Smooth muscle cell (in vitro differentiated cells): Measurements from ENCODE around the gene DTX4. TPM values are rescaled to one million over a fixed set of nuclear protein-coding genes. Genes with fewer than 3 reads are reported as not detected.

Experiments
- DNase-seq: peaks from one replicate; lab custom pipeline; 2025; ENCODE audit not compliant: unreplicated experiment; lab: John Stamatoyannopoulos, UW
- H2AFZ ChIP-seq: fragments of 200-600 bp; sonication (generic); 2 replicates; pipeline ENCODE4 v1.6.0; 2016; ENCODE audit warnings: antibody characterized with exemption, low read depth, mild to moderate bottlenecking
- H3F3A ChIP-seq: fragments of 200-600 bp; sonication (generic); 2 replicates; pipeline ENCODE4 v1.6.0; 2017; ENCODE audit warnings: antibody characterized with exemption, low read depth
- H3K27ac ChIP-seq: fragments of 200-600 bp; sonication (generic); 2 replicates; pipeline ENCODE4 v1.5.1; 2016; ENCODE audit warnings: low read depth, mild to moderate bottlenecking
- H3K27me3 ChIP-seq: fragments of 200-600 bp; sonication (generic); 2 replicates; pipeline ENCODE4 v1.6.1; 2016; ENCODE audit warnings: low read depth, mild to moderate bottlenecking
- H3K36me3 ChIP-seq: fragments of 200-600 bp; sonication (generic); 2 replicates; pipeline ENCODE4 v1.5.1; 2016; ENCODE audit warnings: low read depth
- H3K4me1 ChIP-seq: fragments of 200-600 bp; sonication (generic); 2 replicates; pipeline ENCODE4 v1.5.1; 2016; ENCODE audit warnings: low read depth
- H3K4me2 ChIP-seq: fragments of 200-600 bp; sonication (generic); 2 replicates; pipeline ENCODE4 v1.6.0; 2016; ENCODE audit warnings: mild to moderate bottlenecking
- H3K4me3 ChIP-seq: fragments of 200-600 bp; sonication (generic); 2 replicates; pipeline ENCODE4 v1.5.1; 2016; ENCODE audit warnings: mild to moderate bottlenecking
- H3K79me2 ChIP-seq: fragments of 200-600 bp; sonication (generic); 2 replicates; pipeline ENCODE4 v1.6.0; 2016; ENCODE audit warnings: low read depth, mild to moderate bottlenecking
- H3K9ac ChIP-seq: fragments of 200-600 bp; sonication (generic); 2 replicates; pipeline ENCODE4 v1.6.0; 2016; ENCODE audit warnings: low read depth
- H3K9me3 ChIP-seq: fragments of 200-600 bp; sonication (generic); replicated peaks from 2 replicates; pipeline ENCODE4 v1.5.1; 2016; ENCODE audit warnings: low read depth
- H4K20me1 ChIP-seq: fragments of 200-600 bp; sonication (generic); 2 replicates; pipeline ENCODE4 v1.6.0; 2016; ENCODE audit warnings: low read depth
- CTCF ChIP-seq: fragments of 200-600 bp; sonication (generic); IDR thresholded peaks from 2 replicates; pipeline ENCODE4 v1.5.1; 2017; ENCODE audit warnings: borderline replicate concordance, mild to moderate bottlenecking, antibody characterized with exemption; ENCODE audit not compliant: insufficient read depth, poor library complexity, severe bottlenecking
- WGBS: methylation state at CpG from one replicate; pipeline ENCODE4 v1.1.7; 2016; ENCODE audit warnings: low lambda C conversion rate; 5-methylcytosine and 5-hydroxymethylcytosine counted together
- polyA plus RNA-seq: library from polyadenylated mRNA; unstranded; fragments of >200 nt; fragmentation: Nextera tagmentation; extraction: Ambion mirVana; gene quantifications from 2 replicates; pipeline ENCODE4 v1.2.1, GENCODE V29; 2016
- total RNA-seq: library from RNA; depleted of rRNA; stranded (reverse); fragments of >200 nt; gene quantifications from 2 replicates; pipeline ENCODE4 v1.2.3, GENCODE V29; 2014

The DTX4 gene
- total and polyA plus RNA-seq, 2 experiments from 2014 or later: 10.2 to 13.0 TPM

- no peak for TF ChIP-seq CTCF
Observed at GRCh38 chr11:59218893-59219292, 47.0 kb downstream of the DTX4 start.

GRCh38 chr11:59219836-59220235 lies 47.9 kb downstream of the DTX4 start:
- Histone ChIP-seq H3K79me2 (no peaks in the 10 kb centered on the region), H3K27ac (no peak overlapping the region), H3K9me3 (no peaks in the 10 kb centered on the region), H4K20me1 (no peaks in the 10 kb centered on the region), H3K4me1 (no peaks in the 10 kb centered on the region), H3F3A (peaks cover 4% of the 10 kb centered on the region), H3K36me3 (no peaks in the 10 kb centered on the region), H3K4me3 (no peak overlapping the region), H3K27me3 (no peaks in the 10 kb centered on the region), H2AFZ (no peak overlapping the region), H3K4me2 (no peak overlapping the region), H3K9ac (no peak overlapping the region)
- TF ChIP-seq CTCF: no peak
- 82% methylated on average over 4 of the region's 4 CpGs for WGBS
- DNase-seq: no peak

More at GRCh38 chr11:59218893-59219292, 47.0 kb downstream of the DTX4 start:
- no peaks in the 10 kb centered on the region for H3K27me3 ChIP-seq
- no peaks in the 10 kb centered on the region for H4K20me1 ChIP-seq
- no peaks in the 10 kb centered on the region for H3K79me2 ChIP-seq
- H3K36me3 ChIP-seq: no peaks in the 10 kb centered on the region
- H3K4me2 ChIP-seq: no peak overlapping the region
- WGBS: 48% methylated on average over 2 of the region's 2 CpGs
- H3K9me3 ChIP-seq: no peaks in the 10 kb centered on the region
- no peak overlapping the region for H3K9ac ChIP-seq
- no peak overlapping the region for H2AFZ ChIP-seq
- H3K4me3 ChIP-seq: no peak overlapping the region
- H3K4me1 ChIP-seq: no peaks in the 10 kb centered on the region
- H3F3A ChIP-seq: peaks cover 4% of the 10 kb centered on the region
- DNase-seq: no peak
- no peak overlapping the region for H3K27ac ChIP-seq

- DNase-seq: no peak
- Histone ChIP-seq H3K4me2 (no peak overlapping the region), H3K9me3 (no peaks in the 10 kb centered on the region)
Observed at GRCh38 chr11:59221441-59221840, 49.5 kb downstream of the DTX4 start.

More at GRCh38 chr11:59221441-59221840, 49.5 kb downstream of the DTX4 start:
- H3K27me3 ChIP-seq: no peaks in the 10 kb centered on the region
- H3K9ac ChIP-seq: no peak overlapping the region
- no peak overlapping the region for H3K4me3 ChIP-seq
- no peaks in the 10 kb centered on the region for H4K20me1 ChIP-seq
- H2AFZ ChIP-seq: no peak overlapping the region
- peaks cover 4% of the 10 kb centered on the region for H3F3A ChIP-seq
- WGBS: 61% methylated on average over 4 of the region's 4 CpGs
- no peak overlapping the region for H3K27ac ChIP-seq
- H3K4me1 ChIP-seq: no peaks in the 10 kb centered on the region
- H3K79me2 ChIP-seq: no peaks in the 10 kb centered on the region
- TF ChIP-seq CTCF: no peak
- no peaks in the 10 kb centered on the region for H3K36me3 ChIP-seq
